Stimulated activated CD8-positive, alpha-beta memory T cell treated with anti-CD3 and anti-CD28 coated beads, Interleukin-12 subunit alpha, Interleukin-12 subunit beta, amount 100 ng/mL, for 1 hour (primary cell): Measurements from ENCODE around the gene LRR1.
"Not testable (repeated sequence)": the region's sequence is repeated elsewhere in the genome, so short reads cannot be mapped to it uniquely, and the experiment has no call there.

Experiments used
- DNase-seq: peaks from one replicate; pipeline ENCODE4 v3.0.0-alpha.2; 2020; ENCODE audit warnings: low read depth

The LRR1 gene

DNA sequence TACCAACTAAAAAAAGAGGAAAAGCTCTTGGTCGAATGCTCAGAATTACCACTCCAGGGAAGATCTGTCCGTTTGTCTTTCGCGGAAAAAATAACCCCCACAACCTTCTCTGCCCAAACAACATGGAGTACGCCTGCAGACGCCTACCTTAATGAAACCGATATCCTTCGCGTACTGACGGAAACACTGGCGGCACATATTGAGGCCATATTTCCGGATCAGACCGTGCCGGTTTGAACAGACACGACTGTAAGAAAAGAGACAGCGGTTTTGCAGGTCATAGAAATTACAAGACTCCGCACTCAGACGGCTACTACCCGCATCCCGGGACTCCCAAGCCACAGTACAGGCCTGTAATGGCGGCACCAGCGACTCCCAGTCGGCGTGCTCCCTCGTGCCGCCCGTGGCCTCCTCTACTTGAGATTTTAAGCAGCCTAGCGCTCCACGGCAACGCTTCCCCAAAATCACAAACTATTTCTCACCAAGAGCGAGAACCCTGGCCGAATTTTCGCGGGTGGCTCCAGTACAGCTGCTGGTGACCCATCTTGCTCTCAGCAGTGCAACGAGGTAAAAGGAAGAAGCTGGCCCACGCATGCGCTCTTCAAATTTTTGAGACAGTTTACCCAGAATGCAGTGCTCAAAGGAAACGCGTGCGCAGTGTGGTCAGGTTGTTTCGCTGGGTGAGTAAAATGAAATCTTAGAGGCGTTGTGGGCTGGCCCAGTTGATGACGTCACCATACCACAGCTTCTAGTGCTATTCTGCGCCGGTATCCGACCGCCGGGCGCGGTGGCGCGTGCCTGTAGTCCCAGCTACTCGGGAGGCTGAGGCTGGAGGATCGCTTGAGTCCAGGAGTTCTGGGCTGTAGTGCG lies 12.7 kb upstream of the LRR1 start, which contains the start of gene RPS29:
Gene RPS29 (minus strand): TSS at position 578 of the 870 bp plus-strand sequence. CDS start 34 bp downstream, at position 544.
- DNase-seq = peak; percentile 97

DNA sequence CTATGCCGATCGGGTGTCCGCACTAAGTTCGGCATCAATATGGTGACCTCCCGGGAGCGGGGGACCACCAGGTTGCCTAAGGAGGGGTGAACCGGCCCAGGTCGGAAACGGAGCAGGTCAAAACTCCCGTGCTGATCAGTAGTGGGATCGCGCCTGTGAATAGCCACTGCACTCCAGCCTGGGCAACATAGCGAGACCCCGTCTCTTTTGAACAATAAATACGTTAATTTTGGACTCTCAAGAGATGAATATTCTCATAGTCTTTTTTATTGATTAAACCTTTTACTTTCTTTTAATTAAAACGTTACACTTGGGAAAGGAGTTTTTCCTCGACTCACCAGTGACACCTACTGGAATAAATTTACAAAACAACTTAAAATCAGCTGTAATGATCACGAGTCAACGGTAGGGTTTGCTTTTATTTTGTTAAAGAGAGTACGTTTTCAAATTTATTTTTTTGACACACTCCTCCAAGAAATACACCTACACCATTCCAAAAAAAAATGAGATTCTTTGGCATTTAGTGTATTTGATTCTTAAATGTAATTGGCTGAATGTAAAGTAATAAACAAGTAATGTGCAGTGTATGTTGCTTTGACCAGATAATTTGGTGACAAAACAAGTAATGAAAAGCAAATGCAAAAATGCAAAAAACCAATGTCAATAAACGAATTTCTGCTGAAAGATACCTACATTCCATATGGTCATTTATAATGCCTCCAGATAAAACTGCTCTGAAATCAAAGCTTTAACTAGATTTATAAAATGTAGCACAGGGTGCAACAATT lies 11.9 kb upstream of the LRR1 start:
- peak; percentile 8 for DNase-seq

GRCh38 chr14:49589387-49589786 lies 9.4 kb upstream of the LRR1 start:
- no peak for DNase-seq

DNA sequence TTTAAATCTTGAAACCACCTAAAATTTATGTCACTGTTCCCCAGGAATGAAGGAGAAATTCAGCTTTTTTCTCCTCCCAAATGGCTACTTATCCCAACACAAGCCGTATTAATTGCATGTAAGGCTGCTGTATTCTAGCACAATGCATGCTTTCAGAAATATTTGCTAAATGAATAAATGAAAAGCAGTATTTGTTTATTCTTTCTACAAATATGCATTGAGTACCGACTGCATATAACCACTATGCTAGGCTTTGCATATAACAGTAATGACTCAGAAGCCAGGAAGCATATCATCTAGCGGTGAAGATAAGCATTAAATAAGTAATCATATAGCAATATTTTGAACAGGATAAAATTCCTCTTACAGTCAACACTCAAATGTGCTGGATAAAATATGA lies 5.7 kb upstream of the LRR1 start:
- no peak for DNase-seq

GRCh38 chr14:49594347-49595091 lies 4.2 kb upstream of the LRR1 start:
- DNase-seq = no peak

- DNase-seq = no peak
Observed at GRCh38 chr14:49598189-49598484, 603 bp upstream of the LRR1 start.

GRCh38 chr14:49607583-49607982 lies 8.8 kb downstream of the LRR1 start:
- no peak for DNase-seq

- no peak for DNase-seq
Observed at GRCh38 chr14:49612251-49612650, 13.5 kb downstream of the LRR1 start.

DNA sequence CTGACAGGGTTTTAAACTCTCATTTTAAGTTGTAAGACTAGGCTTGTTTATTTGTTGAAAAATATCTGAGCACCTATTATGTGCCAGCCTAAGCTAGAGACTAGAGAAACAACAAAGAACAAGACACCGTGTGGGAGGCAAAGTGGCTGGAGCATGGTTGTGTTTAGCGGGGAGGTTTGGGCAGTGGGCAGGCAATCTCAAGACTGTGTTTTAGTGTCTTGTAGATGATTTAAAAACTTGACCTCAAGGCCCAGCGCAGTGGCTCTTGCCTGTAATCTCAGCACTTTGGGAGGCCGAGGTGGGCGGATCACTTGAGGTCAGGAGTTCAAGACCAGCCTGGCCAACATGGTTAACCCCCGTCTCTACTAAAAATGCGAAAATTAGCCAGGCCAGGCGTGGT lies 13.9 kb downstream of the LRR1 start:
- DNase-seq = no peak

GRCh38 chr14:49614196-49614595 lies 15.5 kb downstream of the LRR1 start:
- DNase-seq = no peak

DNA sequence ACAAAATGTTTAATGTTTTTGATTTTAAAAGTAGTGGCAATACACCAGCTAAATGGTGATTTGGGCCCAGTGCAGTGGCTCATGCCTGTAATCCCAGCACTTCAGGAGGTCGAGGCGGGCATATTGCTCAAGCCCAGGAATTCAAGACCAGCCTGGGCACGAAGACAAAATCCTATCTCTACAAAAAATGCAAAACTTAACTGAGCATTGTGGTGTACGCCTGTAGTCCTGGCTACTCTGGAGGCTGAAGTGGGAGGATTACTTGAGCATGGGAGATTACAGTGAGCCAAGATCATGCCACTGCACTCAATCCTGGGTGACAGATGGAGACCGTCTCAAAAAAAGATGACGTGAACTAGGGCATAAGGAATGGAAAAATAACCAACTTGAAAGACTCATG lies 17.0 kb downstream of the LRR1 start:
- no peak for DNase-seq

GRCh38 chr14:49617852-49618519 lies 19.2 kb downstream of the LRR1 start:
- no peak for DNase-seq

- not testable (repeated sequence) for DNase-seq
Observed at GRCh38 chr14:49619273-49619672, 20.5 kb downstream of the LRR1 start.

GRCh38 chr14:49619730-49620129 lies 21.0 kb downstream of the LRR1 start:
- DNase-seq = no peak

GRCh38 chr14:49620182-49621113 lies 21.7 kb downstream of the LRR1 start, which contains the start of the genes MGAT2 and RPL36AL:
TSS of gene MGAT2 (plus strand) at chr14:49620799. CDS start at chr14:49621269, 470 bp downstream.
TSS of gene RPL36AL (minus strand) at chr14:49620626. CDS start at chr14:49619104, 1,522 bp downstream.
- peak; percentile 86 for DNase-seq

DNA sequence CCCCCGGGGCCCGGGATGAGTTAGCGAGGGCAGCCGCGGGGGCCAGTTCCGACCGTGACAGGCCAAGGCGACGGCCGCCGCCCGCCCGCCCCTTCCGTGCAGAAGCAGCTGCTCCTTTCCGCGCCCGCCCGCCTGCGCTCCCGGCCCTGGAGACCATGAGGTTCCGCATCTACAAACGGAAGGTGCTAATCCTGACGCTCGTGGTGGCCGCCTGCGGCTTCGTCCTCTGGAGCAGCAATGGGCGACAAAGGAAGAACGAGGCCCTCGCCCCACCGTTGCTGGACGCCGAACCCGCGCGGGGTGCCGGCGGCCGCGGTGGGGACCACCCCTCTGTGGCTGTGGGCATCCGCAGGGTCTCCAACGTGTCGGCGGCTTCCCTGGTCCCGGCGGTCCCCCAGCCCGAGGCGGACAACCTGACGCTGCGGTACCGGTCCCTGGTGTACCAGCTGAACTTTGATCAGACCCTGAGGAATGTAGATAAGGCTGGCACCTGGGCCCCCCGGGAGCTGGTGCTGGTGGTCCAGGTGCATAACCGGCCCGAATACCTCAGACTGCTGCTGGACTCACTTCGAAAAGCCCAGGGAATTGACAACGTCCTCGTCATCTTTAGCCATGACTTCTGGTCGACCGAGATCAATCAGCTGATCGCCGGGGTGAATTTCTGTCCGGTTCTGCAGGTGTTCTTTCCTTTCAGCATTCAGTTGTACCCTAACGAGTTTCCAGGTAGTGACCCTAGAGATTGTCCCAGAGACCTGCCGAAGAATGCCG lies 22.6 kb downstream of the LRR1 start:
- no peak for DNase-seq

GRCh38 chr14:49622022-49622607 lies 23.4 kb downstream of the LRR1 start:
- DNase-seq = no peak

DNA sequence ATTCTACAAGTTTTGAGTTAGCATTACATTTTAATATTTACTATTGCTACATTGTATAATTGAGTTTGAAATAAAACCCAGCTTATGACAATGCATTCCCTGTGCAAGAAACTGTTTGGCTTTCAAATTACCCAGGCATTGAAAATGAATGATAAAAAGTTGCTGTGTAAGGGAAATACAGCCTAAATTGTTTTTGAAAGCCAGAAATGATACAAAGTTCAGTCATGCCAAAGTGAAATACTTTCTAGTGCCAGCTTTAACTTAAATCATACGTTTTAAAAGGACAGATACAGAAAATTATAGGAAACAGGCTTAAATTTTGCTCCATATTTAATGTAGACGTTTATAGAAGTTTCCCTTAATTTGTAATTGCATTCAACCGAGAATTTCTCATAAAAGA lies 24.6 kb downstream of the LRR1 start:
- DNase-seq = no peak
